PFSK-1 (cell line): ENCODE data around the gene ZBTB2. TPM values are rescaled to one million over a fixed set of nuclear protein-coding genes. Genes with fewer than 3 reads are reported as not detected.

Experiments used
- FOXP2 ChIP-seq: optimal IDR thresholded peaks from 2 replicates; pipeline ENCODE3; 2011; ENCODE audit warnings: borderline replicate concordance, control low read depth, inconsistent platforms; ENCODE audit not compliant: insufficient read depth; ENCODE audit errors: extremely low read length, extremely low read depth
- POLR2AphosphoS5 ChIP-seq: IDR thresholded peaks from 2 replicates; pipeline ENCODE4 v1.6.1; 2012; ENCODE audit warnings: low read depth, mild to moderate bottlenecking, control low read depth, low read length, moderate library complexity
- SIN3A ChIP-seq: IDR thresholded peaks from 2 replicates; pipeline ENCODE4 v1.6.1; 2012; ENCODE audit warnings: mild to moderate bottlenecking, low read length, moderate library complexity, borderline replicate concordance; ENCODE audit not compliant: insufficient read depth
- TAF1 ChIP-seq: IDR thresholded peaks from 2 replicates; pipeline ENCODE4 v1.6.1; 2012; ENCODE audit warnings: low read length, control low read depth, borderline replicate concordance; ENCODE audit not compliant: insufficient read depth
- polyA plus RNA-seq: library from polyadenylated mRNA; unstranded; fragments of >200 nt; gene quantifications from one replicate; pipeline ENCODE4 v1.2.1, GENCODE V29; 2012; ENCODE audit warnings: low read depth, missing spikeins; ENCODE audit not compliant: insufficient read length
- TF ChIP-seq, protein P1 (sequence below), 2 experiments: IDR thresholded peaks; 2 replicates each; pipeline versions ENCODE4 v1.6.1 to v1.8.0; 2011 to 2012; ENCODE audit warnings: low read depth in 2 of 2, low read length in 2 of 2, control low read depth in 1 of 2, inconsistent platforms in 1 of 2, mild to moderate bottlenecking in 1 of 2, moderate library complexity in 1 of 2; ENCODE audit not compliant: insufficient read depth in 1 of 2

ZBTB2 gene, protein sequence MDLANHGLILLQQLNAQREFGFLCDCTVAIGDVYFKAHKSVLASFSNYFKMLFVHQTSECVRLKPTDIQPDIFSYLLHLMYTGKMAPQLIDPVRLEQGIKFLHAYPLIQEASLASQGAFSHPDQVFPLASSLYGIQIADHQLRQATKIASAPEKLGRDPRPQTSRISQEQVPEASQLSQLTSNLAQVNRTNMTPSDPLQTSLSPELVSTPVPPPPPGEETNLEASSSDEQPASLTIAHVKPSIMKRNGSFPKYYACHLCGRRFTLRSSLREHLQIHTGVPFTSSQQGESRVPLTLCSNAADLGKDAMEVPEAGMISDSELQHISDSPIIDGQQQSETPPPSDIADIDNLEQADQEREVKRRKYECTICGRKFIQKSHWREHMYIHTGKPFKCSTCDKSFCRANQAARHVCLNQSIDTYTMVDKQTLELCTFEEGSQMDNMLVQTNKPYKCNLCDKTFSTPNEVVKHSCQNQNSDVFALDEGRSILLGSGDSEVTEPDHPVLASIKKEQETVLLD
- polyA plus RNA-seq = 25.0 TPM

DNA sequence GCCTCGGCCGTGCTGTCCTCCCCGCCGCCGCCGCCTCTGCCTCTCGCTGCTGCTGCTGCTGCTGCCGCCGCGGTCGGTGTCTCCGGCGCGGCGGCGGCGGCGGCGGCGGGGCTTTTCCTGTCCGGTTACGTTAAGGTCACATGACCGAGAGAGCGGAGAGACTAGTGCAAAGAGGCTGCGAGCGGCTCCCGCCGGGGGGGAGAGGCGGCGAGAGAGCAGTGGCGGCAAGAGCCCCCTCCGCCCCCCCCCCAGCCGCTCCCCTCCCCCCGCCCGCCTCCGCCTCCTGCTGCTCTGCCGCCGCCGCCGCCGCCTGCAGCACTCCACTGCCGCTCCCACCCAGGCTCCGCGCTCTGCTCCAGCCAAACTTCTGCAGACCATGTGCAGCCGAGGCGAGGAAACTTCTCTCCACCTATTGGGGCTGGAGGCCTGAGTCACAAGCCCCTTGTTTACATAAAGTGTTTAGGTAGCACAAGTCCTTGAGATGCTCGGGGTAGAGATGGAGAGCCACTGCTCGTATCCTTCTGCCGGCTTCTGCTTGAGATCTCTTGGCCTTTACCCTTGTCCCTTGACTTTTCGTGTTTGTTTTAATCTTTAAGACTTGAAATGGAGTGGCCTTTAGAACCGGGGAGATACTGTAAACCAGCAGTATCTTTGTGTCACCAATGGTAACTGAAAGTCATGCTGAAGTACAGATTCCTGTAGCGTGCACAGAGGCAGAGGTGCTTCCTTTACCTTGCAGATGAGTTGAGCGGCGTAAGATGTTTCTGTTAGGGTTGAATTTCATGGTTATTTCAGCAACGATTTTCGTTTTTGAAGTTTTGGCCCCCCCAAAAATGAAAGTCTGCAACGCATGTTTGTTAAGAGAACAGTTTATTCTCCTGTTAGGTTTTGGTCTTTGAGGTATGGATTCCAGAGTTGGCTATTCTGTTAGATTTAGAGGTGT is at the start of gene ZBTB2:
TSS of gene ZBTB2 (minus strand) at position 89 of the 943 bp plus-strand sequence. CDS start 17,922 bp downstream, outside the sequence.
- TF ChIP-seq SIN3A (no peak), POLR2AphosphoS5 (no peak), TAF1 (no peak; the same call in 1 of the 2 replicates), FOXP2 (no peak)
- TF ChIP-seq, protein P1, sequence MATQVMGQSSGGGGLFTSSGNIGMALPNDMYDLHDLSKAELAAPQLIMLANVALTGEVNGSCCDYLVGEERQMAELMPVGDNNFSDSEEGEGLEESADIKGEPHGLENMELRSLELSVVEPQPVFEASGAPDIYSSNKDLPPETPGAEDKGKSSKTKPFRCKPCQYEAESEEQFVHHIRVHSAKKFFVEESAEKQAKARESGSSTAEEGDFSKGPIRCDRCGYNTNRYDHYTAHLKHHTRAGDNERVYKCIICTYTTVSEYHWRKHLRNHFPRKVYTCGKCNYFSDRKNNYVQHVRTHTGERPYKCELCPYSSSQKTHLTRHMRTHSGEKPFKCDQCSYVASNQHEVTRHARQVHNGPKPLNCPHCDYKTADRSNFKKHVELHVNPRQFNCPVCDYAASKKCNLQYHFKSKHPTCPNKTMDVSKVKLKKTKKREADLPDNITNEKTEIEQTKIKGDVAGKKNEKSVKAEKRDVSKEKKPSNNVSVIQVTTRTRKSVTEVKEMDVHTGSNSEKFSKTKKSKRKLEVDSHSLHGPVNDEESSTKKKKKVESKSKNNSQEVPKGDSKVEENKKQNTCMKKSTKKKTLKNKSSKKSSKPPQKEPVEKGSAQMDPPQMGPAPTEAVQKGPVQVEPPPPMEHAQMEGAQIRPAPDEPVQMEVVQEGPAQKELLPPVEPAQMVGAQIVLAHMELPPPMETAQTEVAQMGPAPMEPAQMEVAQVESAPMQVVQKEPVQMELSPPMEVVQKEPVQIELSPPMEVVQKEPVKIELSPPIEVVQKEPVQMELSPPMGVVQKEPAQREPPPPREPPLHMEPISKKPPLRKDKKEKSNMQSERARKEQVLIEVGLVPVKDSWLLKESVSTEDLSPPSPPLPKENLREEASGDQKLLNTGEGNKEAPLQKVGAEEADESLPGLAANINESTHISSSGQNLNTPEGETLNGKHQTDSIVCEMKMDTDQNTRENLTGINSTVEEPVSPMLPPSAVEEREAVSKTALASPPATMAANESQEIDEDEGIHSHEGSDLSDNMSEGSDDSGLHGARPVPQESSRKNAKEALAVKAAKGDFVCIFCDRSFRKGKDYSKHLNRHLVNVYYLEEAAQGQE (IDR thresholded peaks at IDR 0.05; ENCODE audit: insufficient read depth in 1 of 2, low read depth in 2 of 2, low read length in 2 of 2) = no peak

DNA sequence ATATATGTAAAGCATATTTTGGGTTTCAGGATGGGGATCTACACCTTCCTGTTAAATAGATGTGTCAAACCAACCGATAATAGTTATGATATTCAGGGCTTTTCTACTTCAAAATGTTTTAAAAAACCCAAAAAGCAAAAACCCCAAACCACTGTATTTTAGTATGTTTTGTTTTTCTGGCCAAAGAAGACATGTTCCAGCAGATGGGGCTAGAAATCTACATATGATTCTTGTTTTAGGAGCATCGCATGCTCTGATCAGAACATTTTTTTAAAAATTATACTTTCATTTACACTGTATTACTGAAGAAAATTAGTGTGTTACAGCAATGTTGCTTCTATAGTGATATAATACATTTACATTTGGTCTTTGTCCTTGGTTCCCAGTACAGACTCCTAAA is 49.6 kb upstream of the ZBTB2 start:
- TF ChIP-seq FOXP2 = no peak
- no peak for TF ChIP-seq SIN3A
- TF ChIP-seq, protein P1 (IDR thresholded peaks at IDR 0.05; ENCODE audit: insufficient read depth in 1 of 2, low read depth in 2 of 2, low read length in 2 of 2) = no peak
- no peak for TF ChIP-seq POLR2AphosphoS5
- no peak for TF ChIP-seq TAF1

DNA sequence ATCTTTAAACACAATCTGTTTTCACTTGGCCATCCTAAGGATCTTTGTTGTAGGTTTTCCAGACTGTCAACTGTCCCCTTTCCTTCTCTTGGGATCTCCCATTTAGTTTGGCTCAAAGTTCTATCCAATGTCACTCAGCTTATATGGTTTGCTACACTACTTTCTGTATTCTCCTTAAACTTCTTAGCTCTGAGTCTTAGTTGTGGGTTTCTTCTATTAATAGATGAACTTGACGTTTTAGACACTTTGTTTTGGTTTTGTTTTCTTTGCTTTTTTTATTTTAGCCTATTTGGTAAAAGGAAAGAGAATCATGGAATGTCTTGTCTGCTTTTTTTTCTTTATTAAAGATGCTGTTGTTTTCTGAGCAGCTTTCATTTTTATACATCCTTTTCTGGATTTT is 49.1 kb upstream of the ZBTB2 start:
- TF ChIP-seq POLR2AphosphoS5 (no peak), SIN3A (no peak), TAF1 (no peak), FOXP2 (no peak)
- TF ChIP-seq, protein P1 (IDR thresholded peaks at IDR 0.05; ENCODE audit: insufficient read depth in 1 of 2, low read depth in 2 of 2, low read length in 2 of 2) = no peak

- TF ChIP-seq, protein P1 (IDR thresholded peaks at IDR 0.05; ENCODE audit: insufficient read depth in 1 of 2, low read depth in 2 of 2, low read length in 2 of 2) = no peak
- TF ChIP-seq FOXP2 (no peak), POLR2AphosphoS5 (no peak), SIN3A (no peak), TAF1 (no peak)
Observed at GRCh38 chr6:151437401-151437800, 46.0 kb upstream of the ZBTB2 start.
